Activated CD8-positive, alpha-beta memory T cell treated with anti-CD3 and anti-CD28 coated beads for 36 hours (primary cell): Measurements from ENCODE around the gene SHISA7. TPM values are rescaled to one million over a fixed set of nuclear protein-coding genes. Genes with fewer than 3 reads are reported as not detected.

Experiments used
- CTCF ChIA-PET: fragments of 350-600 bp; sonication (Branson Sonifier 250); formaldehyde crosslinking; loops from one replicate; lab custom pipeline; 2021; ENCODE audit warnings: antibody characterized with exemption; lab: Charles Lee
- POLR2A ChIA-PET: fragments of 350-600 bp; sonication (Branson Sonifier 250); formaldehyde crosslinking; loops from one replicate; lab custom pipeline; 2021; ENCODE audit warnings: antibody characterized with exemption; lab: Charles Lee
- total RNA-seq, 2 experiments: library from RNA; stranded (reverse); gene quantifications; one replicate each; pipeline ENCODE4 v1.2.3, GENCODE V29; 2021

The SHISA7 gene
- total RNA-seq, 2 experiments from 2014 or later: not detected

GRCh38 chr19:55483706-55484592 is 40.8 kb upstream of the SHISA7 start:
- CTCF ChIA-PET: interaction anchor here (1.3 to 5.7 kb wide), 2 partner anchors 16 to 21 kb away, joined by 3 to 25 read pairs; no protein-coding TSS in a partner anchor
- POLR2A ChIA-PET: interaction anchor here (2.7 kb wide), 1 partner anchor 8 kb away, joined by 14 read pairs; the partner anchor contains the start of gene ZNF628

GRCh38 chr19:55482967-55483705 is 40.0 kb upstream of the SHISA7 start:
- POLR2A ChIA-PET: no interaction called here
- CTCF ChIA-PET: interaction anchor here (0.6 to 5.7 kb wide), 3 partner anchors 9 to 21 kb away, joined by 3 to 25 read pairs (median 3); no protein-coding TSS in a partner anchor

DNA sequence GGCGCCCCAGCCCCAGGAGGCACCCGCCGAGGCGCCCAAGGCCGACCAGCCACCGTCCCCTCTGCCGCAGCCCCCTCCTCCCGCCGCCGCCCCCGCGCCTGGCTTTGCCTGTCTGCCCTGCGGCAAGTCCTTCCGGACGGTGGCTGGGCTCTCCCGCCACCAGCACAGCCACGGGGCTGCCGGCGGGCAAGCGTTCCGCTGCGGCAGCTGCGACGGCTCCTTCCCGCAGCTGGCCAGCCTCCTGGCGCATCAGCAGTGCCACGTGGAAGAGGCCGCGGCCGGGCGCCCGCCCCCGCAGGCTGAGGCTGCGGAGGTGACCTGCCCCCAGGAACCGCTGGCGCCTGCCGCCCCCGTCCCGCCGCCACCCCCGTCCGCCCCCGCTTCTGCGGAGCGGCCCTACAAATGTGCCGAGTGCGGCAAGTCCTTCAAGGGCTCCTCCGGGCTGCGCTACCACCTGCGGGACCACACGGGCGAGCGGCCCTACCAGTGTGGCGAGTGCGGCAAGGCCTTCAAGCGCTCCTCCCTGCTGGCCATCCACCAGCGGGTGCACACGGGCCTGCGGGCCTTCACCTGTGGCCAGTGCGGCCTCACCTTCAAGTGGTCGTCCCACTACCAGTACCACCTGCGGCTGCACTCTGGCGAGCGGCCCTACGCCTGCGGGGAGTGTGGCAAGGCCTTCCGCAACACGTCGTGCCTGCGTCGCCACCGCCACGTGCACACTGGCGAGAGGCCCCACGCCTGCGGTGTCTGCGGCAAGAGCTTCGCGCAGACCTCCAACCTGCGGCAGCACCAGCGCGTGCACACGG is 39.3 kb upstream of the SHISA7 start:
- POLR2A ChIA-PET: interaction anchor here (0.5 kb wide), 1 partner anchor 14 kb away, joined by 5 read pairs; no protein-coding TSS in a partner anchor
- CTCF ChIA-PET: interaction anchor here (0.6 kb wide), 1 partner anchor 8 kb away, joined by 3 read pairs; no protein-coding TSS in a partner anchor

DNA sequence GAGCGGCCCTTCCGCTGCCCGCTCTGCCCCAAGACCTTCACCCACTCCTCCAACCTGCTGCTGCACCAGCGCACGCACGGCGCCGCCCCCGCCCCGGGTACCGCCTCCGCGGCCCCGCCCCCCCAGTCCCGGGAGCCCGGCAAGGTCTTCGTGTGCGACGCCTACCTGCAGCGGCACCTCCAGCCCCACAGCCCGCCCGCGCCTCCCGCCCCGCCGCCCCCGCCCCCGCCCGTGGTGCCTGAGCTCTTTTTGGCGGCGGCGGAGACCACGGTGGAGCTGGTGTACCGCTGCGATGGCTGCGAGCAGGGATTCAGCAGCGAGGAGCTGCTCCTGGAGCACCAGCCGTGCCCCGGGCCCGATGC is 38.7 kb upstream of the SHISA7 start:
- CTCF ChIA-PET: no interaction called here
- POLR2A ChIA-PET: interaction anchor here (0.5 kb wide), 1 partner anchor 13 kb away, joined by 5 read pairs; no protein-coding TSS in a partner anchor

DNA sequence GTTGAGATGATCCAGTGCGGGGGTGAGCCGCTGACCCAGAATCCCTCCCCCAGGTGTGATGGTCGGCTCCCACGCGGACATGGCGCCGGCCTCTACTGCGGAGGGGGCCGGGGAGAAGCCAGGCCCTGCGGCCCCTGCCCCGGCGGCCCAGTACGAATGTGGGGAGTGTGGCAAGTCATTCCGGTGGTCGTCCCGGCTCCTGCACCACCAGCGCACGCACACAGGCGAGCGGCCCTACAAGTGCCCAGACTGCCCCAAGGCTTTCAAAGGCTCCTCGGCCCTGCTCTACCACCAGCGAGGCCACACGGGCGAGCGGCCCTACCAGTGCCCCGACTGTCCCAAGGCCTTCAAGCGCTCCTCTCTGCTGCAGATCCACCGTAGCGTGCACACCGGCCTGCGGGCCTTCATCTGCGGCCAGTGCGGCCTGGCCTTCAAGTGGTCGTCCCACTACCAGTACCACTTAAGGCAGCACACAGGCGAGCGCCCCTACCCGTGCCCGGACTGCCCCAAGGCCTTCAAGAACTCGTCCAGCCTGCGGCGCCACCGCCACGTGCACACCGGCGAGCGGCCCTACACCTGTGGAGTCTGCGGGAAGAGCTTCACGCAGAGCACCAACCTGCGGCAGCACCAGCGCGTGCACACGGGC is 38.2 kb upstream of the SHISA7 start:
- ChIA-PET CTCF (no interaction called here), POLR2A (interaction anchor here (0.5 kb wide), 1 partner anchor 13 kb away, joined by 5 read pairs; no protein-coding TSS in a partner anchor)

- ChIA-PET POLR2A (interaction anchor here (0.6 to 0.9 kb wide), 2 partner anchors 24 to 33 kb away, joined by 4 to 9 read pairs; no protein-coding TSS in a partner anchor), CTCF (interaction anchor here (1.1 to 3.5 kb wide), 3 partner anchors 13 to 24 kb away, joined by 3 to 21 read pairs (median 5); no protein-coding TSS in a partner anchor)
These were observed 36.5 kb upstream of the SHISA7 start for GRCh38 chr19:55479451-55480230.

GRCh38 chr19:55479045-55479444 is 35.9 kb upstream of the SHISA7 start:
- ChIA-PET CTCF (interaction anchor here (2.1 to 3.5 kb wide), 2 partner anchors 12 to 25 kb away, joined by 5 to 21 read pairs; no protein-coding TSS in a partner anchor), POLR2A (interaction anchor here (0.6 to 0.9 kb wide), 2 partner anchors 25 to 32 kb away, joined by 4 to 9 read pairs; no protein-coding TSS in a partner anchor)

- ChIA-PET CTCF (interaction anchor here (3.5 kb wide), 1 partner anchor 26 kb away, joined by 21 read pairs; no protein-coding TSS in a partner anchor), POLR2A (interaction anchor here (0.9 kb wide), 1 partner anchor 26 kb away, joined by 4 read pairs; no protein-coding TSS in a partner anchor)
These were observed 35.3 kb upstream of the SHISA7 start for GRCh38 chr19:55478364-55478763.

- ChIA-PET CTCF (interaction anchor here (0.6 to 3.5 kb wide), 4 partner anchors 26 to 593 kb away, joined by 3 to 21 read pairs (median 3); no protein-coding TSS in a partner anchor), POLR2A (no interaction called here)
These were observed 34.8 kb upstream of the SHISA7 start for GRCh38 chr19:55477905-55478304.

- POLR2A ChIA-PET: interaction anchor here (0.6 to 1.9 kb wide), 9 partner anchors 9 to 315 kb away, joined by 3 to 14 read pairs (median 5); partner anchors contain the start of genes FIZ1, HSPBP1, ISOC2 and NAT14
- CTCF ChIA-PET: interaction anchor here (0.7 to 3.5 kb wide), 8 partner anchors 9 to 360 kb away, joined by 3 to 21 read pairs (median 6); partner anchors contain the start of gene NAT14
These were observed 33.1 kb upstream of the SHISA7 start, which contains the start of gene ZNF628 for GRCh38 chr19:55476100-55476775. TSS of gene ZNF628 (plus strand) at chr19:55476617. CDS start at chr19:55479911, 3,294 bp downstream.

DNA sequence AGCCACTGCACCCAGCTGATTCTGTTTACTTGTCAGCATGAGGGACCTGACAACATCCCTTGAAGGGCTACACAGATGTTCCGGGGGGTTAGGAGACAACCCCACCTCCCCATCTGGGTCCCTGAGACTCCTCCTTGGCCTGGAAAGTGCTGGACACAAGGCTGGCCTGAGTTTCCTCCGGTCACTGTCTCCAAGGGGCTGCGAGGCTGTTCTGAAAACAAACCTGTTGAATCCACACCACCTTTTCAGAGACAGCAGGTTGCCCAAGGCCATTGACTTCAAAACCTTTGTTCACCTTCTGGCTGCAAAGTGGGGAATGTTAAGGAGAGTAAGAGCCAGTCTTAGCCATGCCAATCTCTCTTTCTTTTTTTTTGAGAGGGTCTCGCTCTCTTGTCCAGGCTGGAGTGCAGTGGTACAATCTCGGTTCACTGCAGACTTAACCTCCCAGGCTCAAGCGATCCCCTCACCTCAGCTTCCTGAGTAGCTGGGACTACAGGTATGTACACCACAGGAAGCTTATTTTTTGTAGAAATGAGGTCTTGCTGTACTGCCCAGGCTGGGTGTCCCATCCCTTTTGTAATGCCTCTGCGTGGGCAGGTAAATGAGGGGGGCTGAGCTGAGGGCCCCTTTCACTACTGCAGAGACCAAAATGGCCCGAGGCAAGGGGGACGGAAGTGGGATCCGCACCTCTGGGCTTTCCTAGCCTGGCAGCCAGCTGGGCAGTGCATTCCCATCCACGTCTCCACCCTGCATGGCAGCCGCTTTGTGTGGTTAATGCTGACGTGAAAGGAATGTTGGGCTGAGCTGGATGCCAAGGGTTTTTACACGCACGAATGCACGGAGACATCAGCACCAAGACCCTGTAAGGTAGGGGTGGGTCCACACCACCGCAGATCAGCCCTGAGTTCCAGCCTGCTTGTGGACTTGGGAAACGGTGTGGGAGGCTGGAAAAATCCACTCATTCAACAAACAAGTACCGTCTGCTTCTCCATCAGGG is 31.5 kb upstream of the SHISA7 start:
- ChIA-PET POLR2A (no interaction called here), CTCF (interaction anchor here (0.7 to 2.7 kb wide), 5 partner anchors 8 to 132 kb away, joined by 3 to 12 read pairs (median 3); partner anchors contain the start of gene ISOC2)

DNA sequence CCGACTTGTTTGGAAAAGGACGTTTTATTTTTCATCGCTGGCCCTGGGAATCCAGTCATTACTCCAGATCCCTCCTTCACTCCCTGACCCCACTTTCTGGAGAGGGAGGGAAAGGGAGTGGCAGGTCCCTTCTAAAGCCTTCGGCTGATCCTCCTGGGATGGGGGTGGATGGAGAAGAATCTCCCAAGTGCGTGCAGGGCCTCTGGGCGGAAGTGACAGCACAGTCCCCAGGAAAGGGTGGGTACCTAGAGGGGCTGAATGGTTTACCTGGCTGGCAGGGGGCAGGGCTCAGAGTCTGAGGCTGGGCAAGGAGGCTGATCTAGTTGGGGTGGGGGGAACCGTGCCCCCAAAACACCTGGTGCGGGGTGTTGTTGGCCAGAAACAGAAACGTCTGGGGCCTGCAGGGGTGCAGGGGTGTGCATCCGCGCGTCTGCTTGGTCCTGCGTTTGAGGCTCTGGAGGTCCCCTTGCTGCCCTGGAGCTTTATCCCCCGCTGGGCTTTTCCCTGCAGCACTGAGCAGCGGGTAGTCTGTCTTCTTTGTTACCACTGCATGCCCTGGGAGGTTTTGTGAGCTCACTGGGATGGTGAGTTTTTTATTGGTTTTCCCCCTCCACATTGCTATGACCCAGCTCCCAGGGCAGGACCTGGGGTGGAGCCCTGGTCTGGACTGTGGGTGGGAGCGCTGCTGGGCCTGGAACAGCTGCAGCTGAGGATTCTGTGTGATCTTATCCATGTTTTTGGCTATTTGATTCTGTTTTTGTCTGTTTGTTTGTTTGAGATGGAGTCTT is 30.3 kb upstream of the SHISA7 start:
- POLR2A ChIA-PET: no interaction called here
- CTCF ChIA-PET: interaction anchor here (0.9 to 2.6 kb wide), 3 partner anchors 12 to 31 kb away, joined by 3 to 12 read pairs (median 3); partner anchors contain the start of gene ISOC2

DNA sequence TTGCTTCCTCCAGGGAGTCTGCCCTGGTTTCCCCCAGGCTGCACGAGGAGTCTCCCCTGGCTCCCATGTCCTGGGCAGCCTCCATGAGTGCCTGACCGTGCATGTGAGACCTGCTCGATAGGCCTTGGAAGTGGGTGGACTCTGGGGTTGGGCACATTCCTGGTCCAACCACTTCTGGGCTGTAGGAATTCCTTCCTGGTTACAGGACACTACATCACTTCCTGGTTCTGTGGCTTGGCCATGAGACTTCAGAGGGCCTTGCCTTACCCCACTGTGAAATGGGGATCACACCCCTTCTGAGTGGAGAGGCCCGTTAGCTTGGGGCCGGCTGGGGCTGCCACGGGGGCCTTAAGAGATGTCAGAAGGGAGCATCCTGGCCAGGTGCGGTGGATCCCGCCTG is 29.4 kb upstream of the SHISA7 start:
- CTCF ChIA-PET: no interaction called here

DNA sequence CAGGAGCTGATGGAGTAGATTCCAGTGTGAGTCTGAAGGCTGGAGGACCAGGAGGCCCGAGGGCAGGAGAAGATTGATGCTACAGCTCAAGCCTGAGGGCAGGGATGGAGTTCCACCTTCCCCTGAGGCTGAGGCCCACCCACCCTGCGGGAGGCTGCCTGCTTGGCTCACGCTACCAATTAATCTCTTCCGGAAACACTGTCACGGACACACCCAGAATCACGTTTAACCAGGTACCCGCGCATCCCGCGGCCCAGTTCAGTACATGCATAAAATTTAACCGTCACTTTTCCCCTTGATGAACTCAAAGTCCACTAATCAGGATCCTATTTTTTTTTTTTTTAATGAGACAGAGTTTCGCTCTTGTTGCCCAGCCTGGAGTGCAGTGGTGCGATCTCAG is 28.2 kb upstream of the SHISA7 start:
- CTCF ChIA-PET: interaction anchor here (1.8 kb wide), 1 partner anchor 33 kb away, joined by 10 read pairs; no protein-coding TSS in a partner anchor
- POLR2A ChIA-PET: interaction anchor here (0.6 kb wide), 1 partner anchor 167 kb away, joined by 8 read pairs; no protein-coding TSS in a partner anchor

More for the DNA sequence above, 29.4 kb upstream of the SHISA7 start:
- POLR2A ChIA-PET: no interaction called here
